ENCODE data around the gene LTBP1.

- no peak for TF ChIP-seq CTCF (conservative IDR thresholded peaks at IDR 0.05; ENCODE audit: low read length)
- no peak for TF ChIP-seq EZH2phosphoT487 (IDR thresholded peaks at IDR 0.05; ENCODE audit: borderline replicate concordance, low read depth, low read length)
Measured at GRCh38 chr2:32933756-32934095, 13.0 kb upstream of the LTBP1 start.
